Activated CD8-positive, alpha-beta T cell treated with anti-CD3 and anti-CD28 coated beads for 36 hours (primary cell): ENCODE results near the gene FGF1. TPM values are rescaled to one million over a fixed set of nuclear protein-coding genes. Genes with fewer than 3 reads are reported as not detected.

Source experiments
- ATAC-seq: fragments of 200-7000 bp; cut with Tn5 transposase; one replicate; pipeline ENCODE4 v1.10.0; 2021; ENCODE audit warnings: mild to moderate bottlenecking, moderate library complexity
- CTCF ChIA-PET: fragments of 350-600 bp; sonication (Branson Sonifier 250); formaldehyde crosslinking; loops from one replicate; lab custom pipeline; 2021; ENCODE audit warnings: antibody characterized with exemption; lab: Charles Lee
- POLR2A ChIA-PET: fragments of 350-600 bp; sonication (Branson Sonifier 250); formaldehyde crosslinking; loops from one replicate; lab custom pipeline; 2021; ENCODE audit warnings: antibody characterized with exemption; lab: Charles Lee
- DNase-seq: peaks from one replicate; pipeline ENCODE4 v3.0.0-alpha.2; 2020
- H3K27ac Mint-ChIP-seq: one replicate; pipeline ENCODE4 v1.8.0; 2021; ENCODE audit warnings: mild to moderate bottlenecking, mixed read lengths
- H3K27me3 Mint-ChIP-seq: one replicate; pipeline ENCODE4 v1.8.0; 2021; ENCODE audit warnings: mixed read lengths
- H3K36me3 Mint-ChIP-seq: one replicate; pipeline ENCODE4 v1.8.0; 2021; ENCODE audit warnings: low read depth, mixed read lengths
- H3K4me1 Mint-ChIP-seq: one replicate; pipeline ENCODE4 v1.8.0; 2021; ENCODE audit warnings: low read depth, mixed read lengths
- H3K4me3 Mint-ChIP-seq: one replicate; pipeline ENCODE4 v1.8.0; 2021; ENCODE audit warnings: mild to moderate bottlenecking, moderate library complexity, mixed read lengths
- H3K9me3 Mint-ChIP-seq: one replicate; pipeline ENCODE4 v1.8.0; 2021; ENCODE audit warnings: mixed read lengths
- intact Hi-C: fragments of 100-400 bp; cut with micrococcal nuclease; formaldehyde crosslinking; loops from one replicate; pipeline ENCODE4 v1.10.0; 2022
- total RNA-seq, 2 experiments: library from RNA; stranded (reverse); gene quantifications; one replicate each; pipeline ENCODE4 v1.2.3, GENCODE V29; 2021
- TF ChIP-seq, protein P1 (sequence below): fragments of 200-600 bp; IDR thresholded peaks from one replicate; pipeline ENCODE4 v1.8.0; 2022; ENCODE audit warnings: antibody characterized with exemption, mild to moderate bottlenecking

Gene FGF1
- total RNA-seq, 2 experiments from 2014 or later, result not detected

DNA sequence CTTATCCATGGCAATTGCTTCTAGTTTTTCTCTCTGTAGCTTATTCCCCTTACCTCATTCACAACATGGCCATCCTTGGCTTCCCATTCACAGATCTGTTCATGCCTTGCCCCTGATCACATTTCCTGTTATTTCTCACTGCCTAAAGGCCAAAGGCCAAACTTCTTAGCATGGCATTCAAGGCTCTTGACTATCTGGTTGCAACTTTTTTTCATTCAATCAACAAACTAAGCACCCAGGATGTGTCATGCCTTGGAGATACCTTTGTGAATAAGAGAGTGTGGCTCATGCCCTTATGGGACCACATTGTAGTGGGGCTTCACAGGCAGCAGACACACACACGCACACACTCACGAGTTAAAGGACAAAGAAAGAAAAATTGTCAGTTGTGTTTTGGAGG is 27.6 kb downstream of the FGF1 start:
- Mint-ChIP-seq H3K27ac (no peak overlapping the region), H3K4me1 (no peaks in the 10 kb centered on the region), H3K36me3 (no peaks in the 10 kb centered on the region), H3K4me3 (no peak overlapping the region), H3K9me3 (no peaks in the 10 kb centered on the region), H3K27me3 (peaks cover 14% of the 10 kb centered on the region)
- intact Hi-C loops, result loop anchor here (5.0 kb wide), 1 partner anchor 229 kb away; no protein-coding TSS in a partner anchor
- ChIA-PET CTCF (interaction anchor here (1.0 to 6.0 kb wide), 4 partner anchors 10 to 90 kb away, joined by 3 to 124 read pairs (median 5); no protein-coding TSS in a partner anchor), POLR2A (interaction anchor here (0.7 kb wide), 1 partner anchor 169 kb away, joined by 3 read pairs; no protein-coding TSS in a partner anchor)
- DNase-seq (no peak), ATAC-seq (no peak)
- TF ChIP-seq, protein P1, sequence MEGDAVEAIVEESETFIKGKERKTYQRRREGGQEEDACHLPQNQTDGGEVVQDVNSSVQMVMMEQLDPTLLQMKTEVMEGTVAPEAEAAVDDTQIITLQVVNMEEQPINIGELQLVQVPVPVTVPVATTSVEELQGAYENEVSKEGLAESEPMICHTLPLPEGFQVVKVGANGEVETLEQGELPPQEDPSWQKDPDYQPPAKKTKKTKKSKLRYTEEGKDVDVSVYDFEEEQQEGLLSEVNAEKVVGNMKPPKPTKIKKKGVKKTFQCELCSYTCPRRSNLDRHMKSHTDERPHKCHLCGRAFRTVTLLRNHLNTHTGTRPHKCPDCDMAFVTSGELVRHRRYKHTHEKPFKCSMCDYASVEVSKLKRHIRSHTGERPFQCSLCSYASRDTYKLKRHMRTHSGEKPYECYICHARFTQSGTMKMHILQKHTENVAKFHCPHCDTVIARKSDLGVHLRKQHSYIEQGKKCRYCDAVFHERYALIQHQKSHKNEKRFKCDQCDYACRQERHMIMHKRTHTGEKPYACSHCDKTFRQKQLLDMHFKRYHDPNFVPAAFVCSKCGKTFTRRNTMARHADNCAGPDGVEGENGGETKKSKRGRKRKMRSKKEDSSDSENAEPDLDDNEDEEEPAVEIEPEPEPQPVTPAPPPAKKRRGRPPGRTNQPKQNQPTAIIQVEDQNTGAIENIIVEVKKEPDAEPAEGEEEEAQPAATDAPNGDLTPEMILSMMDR, result no peak

DNA sequence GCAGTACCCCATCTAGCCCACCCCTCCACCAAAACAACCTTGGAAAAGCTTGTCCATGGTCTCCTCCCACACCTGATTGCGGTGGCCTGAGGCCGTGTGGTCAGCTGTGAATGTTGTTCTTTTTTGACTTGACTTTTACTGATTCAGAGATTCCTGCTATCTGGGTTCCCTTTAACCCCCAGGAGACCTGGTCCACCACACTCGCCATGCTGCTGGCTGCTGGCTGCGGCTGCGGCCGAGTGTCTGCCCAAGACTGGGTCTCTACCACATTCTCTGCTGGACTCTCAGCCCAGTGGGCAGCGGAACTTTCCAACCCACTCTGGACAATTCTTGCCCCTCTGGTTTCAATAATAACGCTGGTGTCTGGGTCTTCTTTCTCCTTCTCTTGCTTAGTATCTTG is 28.4 kb downstream of the FGF1 start:
- H3K36me3 Mint-ChIP-seq, result no peaks in the 10 kb centered on the region
- no peak overlapping the region for H3K4me3 Mint-ChIP-seq
- no peak for DNase-seq
- peaks cover 15% of the 10 kb centered on the region for H3K27me3 Mint-ChIP-seq
- TF ChIP-seq, protein P1, result no peak
- CTCF ChIA-PET, result interaction anchor here (1.2 to 6.0 kb wide), 2 partner anchors 11 to 43 kb away, joined by 3 to 124 read pairs; no protein-coding TSS in a partner anchor
- no peaks in the 10 kb centered on the region for H3K4me1 Mint-ChIP-seq
- intact Hi-C loops, result loop anchor here (5.0 kb wide), 1 partner anchor 230 kb away; no protein-coding TSS in a partner anchor
- H3K9me3 Mint-ChIP-seq, result no peaks in the 10 kb centered on the region
- H3K27ac Mint-ChIP-seq, result no peak overlapping the region
- no peak for ATAC-seq
- POLR2A ChIA-PET, result no interaction called here

DNA sequence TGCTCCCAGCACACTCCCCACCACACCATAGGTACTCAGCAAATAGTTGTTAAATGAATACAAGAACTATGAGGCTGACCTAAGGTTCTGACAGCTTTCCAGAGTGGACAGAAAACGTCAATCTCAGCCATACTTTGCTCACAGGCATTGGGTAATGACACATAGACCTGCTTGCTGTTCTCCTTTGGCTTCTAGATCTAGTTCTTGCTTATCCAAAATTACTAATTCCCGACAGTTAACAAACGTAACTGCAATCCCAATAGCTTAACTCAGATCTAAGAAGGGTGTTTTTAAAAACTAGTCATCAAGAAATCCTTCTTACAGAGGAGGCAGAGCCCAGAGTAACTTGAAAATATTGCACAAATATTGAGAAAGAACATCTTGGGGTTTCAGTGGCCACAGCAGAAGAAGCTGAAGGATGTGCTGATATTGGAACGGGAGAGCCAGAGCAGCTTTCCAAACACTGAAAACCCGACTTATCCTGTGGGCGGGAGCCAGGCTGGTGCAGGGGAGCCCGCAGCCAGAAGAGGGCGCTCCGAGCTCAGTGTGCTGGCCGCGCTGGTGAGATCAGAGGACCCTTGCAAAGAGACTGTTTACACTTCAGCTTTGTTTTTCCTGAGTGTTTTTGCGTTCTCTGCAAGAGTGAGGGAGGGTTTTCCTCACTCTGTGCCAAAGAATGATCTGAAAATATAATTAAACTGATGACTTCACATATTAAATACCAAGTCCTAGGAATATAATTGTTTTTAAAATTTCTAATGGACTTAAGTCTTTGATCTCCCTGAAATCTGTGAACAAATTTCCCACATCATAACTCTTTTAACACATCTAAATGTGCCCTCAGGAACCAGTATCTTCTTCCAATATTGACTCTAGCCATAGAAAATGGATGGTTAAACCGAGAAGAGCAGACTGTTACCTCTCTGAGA is 30.3 kb downstream of the FGF1 start:
- TF ChIP-seq, protein P1, result peak; percentile 97
- Mint-ChIP-seq H3K9me3 (no peaks in the 10 kb centered on the region), H3K4me3 (no peak overlapping the region), H3K4me1 (no peaks in the 10 kb centered on the region), H3K36me3 (no peaks in the 10 kb centered on the region), H3K27me3 (peaks cover 12% of the 10 kb centered on the region), H3K27ac (no peak overlapping the region)
- intact Hi-C loops, result loop anchor here (1.0 to 5.0 kb wide), 2 partner anchors 44 to 232 kb away; no protein-coding TSS in a partner anchor
- ChIA-PET POLR2A (interaction anchor here (0.9 kb wide), 1 partner anchor 52 kb away, joined by 3 read pairs; no protein-coding TSS in a partner anchor), CTCF (interaction anchor here (0.6 to 6.0 kb wide), 59 partner anchors 9 to 508 kb away, joined by 3 to 124 read pairs (median 5); partner anchors contain the start of gene FGF1)
- ATAC-seq (peak; percentile 93), DNase-seq (peak; percentile 81)

DNA sequence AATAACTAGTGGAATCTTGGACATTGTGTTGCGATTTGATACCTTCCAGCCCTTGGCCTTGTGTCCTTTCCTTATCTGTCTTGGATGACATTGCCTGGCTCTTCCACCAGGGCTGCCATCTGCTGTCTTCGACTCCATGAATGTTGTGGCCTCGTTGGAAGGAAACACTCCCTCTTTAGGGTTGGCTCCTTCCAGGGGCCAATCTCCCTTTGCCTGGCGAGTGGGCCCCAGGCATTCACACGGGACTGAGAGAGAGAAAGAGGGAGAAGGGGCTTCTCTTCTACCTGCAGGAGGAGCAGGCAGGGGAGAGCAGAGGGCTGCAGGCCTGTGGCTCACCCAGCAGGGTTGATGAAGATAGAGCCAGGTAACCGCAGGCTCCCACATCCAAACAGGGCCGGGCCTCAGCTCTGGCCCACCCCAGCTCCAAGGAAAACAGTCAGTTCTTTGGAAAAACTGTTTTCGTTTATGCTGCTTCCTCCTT is 31.3 kb downstream of the FGF1 start:
- Mint-ChIP-seq H3K36me3 (no peaks in the 10 kb centered on the region), H3K27me3 (peaks cover 12% of the 10 kb centered on the region), H3K4me1 (no peaks in the 10 kb centered on the region), H3K27ac (no peak overlapping the region), H3K9me3 (no peaks in the 10 kb centered on the region), H3K4me3 (no peak overlapping the region)
- CTCF ChIA-PET, result interaction anchor here (0.6 to 6.0 kb wide), 27 partner anchors 8 to 278 kb away, joined by 3 to 124 read pairs (median 7); no protein-coding TSS in a partner anchor
- TF ChIP-seq, protein P1, result no peak
- POLR2A ChIA-PET, result no interaction called here
- DNase-seq (no peak), ATAC-seq (no peak)
- intact Hi-C loops, result loop anchor here (1.0 to 5.0 kb wide), 2 partner anchors 45 to 233 kb away; no protein-coding TSS in a partner anchor
